Tibial nerve (tissue), 4 donors: Measurements from ENCODE around the gene RNF20. TPM values are rescaled to one million over a fixed set of nuclear protein-coding genes. Genes with fewer than 3 reads are reported as not detected.
"Not testable (repeated sequence)": the region's sequence is repeated elsewhere in the genome, so short reads cannot be mapped to it uniquely, and the experiment has no call there.

Experiments
- DNase-seq, 2 donors: peaks; one replicate each; pipeline ENCODE4 v3.0.0-alpha.2; 2019; ENCODE audit warnings: low spot score in 2 of 2
- H3K27ac ChIP-seq, 4 donors: fragments of 200-600 bp; sonication (generic) in 3 of 4; one replicate each; pipeline ENCODE4 v1.5.1; 2017 to 2019; ENCODE audit warnings: mild to moderate bottlenecking in 1 of 4
- H3K27me3 ChIP-seq, 2 donors: fragments of 200-600 bp; sonication (generic) in 1 of 2; one replicate each; pipeline versions ENCODE4 v1.5.1 to v1.6.0; 2017 to 2019
- H3K36me3 ChIP-seq, 3 donors: fragments of 200-600 bp; sonication (generic); one replicate each; pipeline ENCODE4 v1.5.1; 2018 to 2019
- H3K4me1 ChIP-seq, 4 donors: fragments of 200-600 bp; sonication (generic) in 3 of 4; one replicate each; pipeline ENCODE4 v1.5.1; 2017 to 2019
- H3K4me3 ChIP-seq, 4 donors: fragments of 200-600 bp; sonication (generic) in 3 of 4; one replicate each; pipeline ENCODE4 v1.5.1; 2017 to 2019; ENCODE audit warnings: mild to moderate bottlenecking in 1 of 4, moderate library complexity in 1 of 4
- H3K9me3 ChIP-seq, 4 donors: fragments of 200-600 bp; sonication (generic) in 3 of 4; one replicate each; pipeline ENCODE4 v1.5.1; 2017 to 2019
- CTCF ChIP-seq, 5 experiments: fragments of 200-600 bp in 3 of 5; fragments of 450-650 bp in 2 of 5; sonication (generic) in 3 of 5; IDR thresholded peaks; one replicate each; pipeline ENCODE4 v1.5.1; 2016 to 2019; ENCODE audit warnings: antibody characterized with exemption in 5 of 5, mild to moderate bottlenecking in 3 of 5, moderate library complexity in 2 of 5
- EP300 ChIP-seq, 2 donors: sonication (generic); formaldehyde crosslinking; IDR thresholded peaks; one replicate each; pipeline ENCODE4 v1.6.1; 2017; ENCODE audit warnings: antibody characterized with exemption in 2 of 2, mild to moderate bottlenecking in 1 of 2
- POLR2A ChIP-seq, 2 donors: fragments of 450-650 bp; IDR thresholded peaks; one replicate each; pipeline ENCODE4 v1.6.1; 2017; ENCODE audit warnings: antibody characterized with exemption in 2 of 2, mild to moderate bottlenecking in 2 of 2, moderate library complexity in 2 of 2
- WGBS, 2 donors: methylation state at CpG; one replicate each; pipeline ENCODE4 v1.1.5; 2018; 5-methylcytosine and 5-hydroxymethylcytosine counted together
- total RNA-seq, 4 donors: library from RNA; depleted of rRNA; stranded (reverse); fragments of >200 nt; gene quantifications; one replicate each; pipeline ENCODE4 v1.1.0, GENCODE V29; 2016

The RNF20 gene
- total RNA-seq, 4 donors from 2014 or later: 17.8 to 28.5 (median 23.8) TPM

- Histone ChIP-seq H3K36me3 (peaks cover 0 to 59% (median 4%) of the 10 kb centered on the region in 3 donors), H3K4me3 (no peak overlapping the region), H3K4me1 (peaks cover 0 to 52% (median 24%) of the 10 kb centered on the region in 4 donors), H3K27ac (no peak overlapping the region), H3K27me3 (no peaks in the 10 kb centered on the region), H3K9me3 (no peaks in the 10 kb centered on the region)
- TF ChIP-seq CTCF (IDR thresholded peaks at IDR 0.05) (no peak), POLR2A (IDR thresholded peaks at IDR 0.05) (no peak), EP300 (IDR thresholded peaks at IDR 0.05) (no peak)
- no peak for DNase-seq
These were observed 2.7 kb downstream of the RNF20 start for GRCh38 chr9:101536351-101536750.

- no peak overlapping the region for H3K4me3 ChIP-seq
- peaks cover 0 to 65% (median 4%) of the 10 kb centered on the region in 3 donors for H3K36me3 ChIP-seq
- WGBS, 2 donors: 86 to 88% methylated on average over 2 of the region's 2 CpGs
- peaks cover 0 to 52% (median 24%) of the 10 kb centered on the region in 4 donors for H3K4me1 ChIP-seq
- TF ChIP-seq POLR2A (IDR thresholded peaks at IDR 0.05): no peak
- no peak for TF ChIP-seq CTCF (IDR thresholded peaks at IDR 0.05)
- no peak for TF ChIP-seq EP300 (IDR thresholded peaks at IDR 0.05)
- no peaks in the 10 kb centered on the region for H3K9me3 ChIP-seq
- no peak overlapping the region for H3K27ac ChIP-seq
- H3K27me3 ChIP-seq: no peaks in the 10 kb centered on the region
- no peak for DNase-seq
These were observed 3.3 kb downstream of the RNF20 start for GRCh38 chr9:101536938-101537337.

- H3K4me3 ChIP-seq: no peak overlapping the region
- H3K9me3 ChIP-seq: no peaks in the 10 kb centered on the region
- H3K27ac ChIP-seq: no peak overlapping the region
- H3K36me3 ChIP-seq: peaks cover 0 to 96% (median 4%) of the 10 kb centered on the region in 3 donors
- H3K27me3 ChIP-seq: no peaks in the 10 kb centered on the region
- no peak for DNase-seq
- WGBS, 2 donors: 93 to 94% methylated on average over 8 of the region's 8 CpGs
- peaks cover 0 to 35% (median 14%) of the 10 kb centered on the region in 4 donors for H3K4me1 ChIP-seq
- TF ChIP-seq POLR2A (IDR thresholded peaks at IDR 0.05) (no peak), CTCF (IDR thresholded peaks at IDR 0.05) (no peak), EP300 (IDR thresholded peaks at IDR 0.05) (no peak)
These were observed 6.4 kb downstream of the RNF20 start for GRCh38 chr9:101540069-101540468.

- Histone ChIP-seq H3K4me1 (peaks cover 0 to 8% (median 0%) of the 10 kb centered on the region in 4 donors), H3K9me3 (no peaks in the 10 kb centered on the region), H3K27me3 (no peaks in the 10 kb centered on the region), H3K36me3 (peaks cover 4 to 99% (median 4%) of the 10 kb centered on the region in 3 donors), H3K27ac (no peak overlapping the region), H3K4me3 (no peak overlapping the region)
- no peak for TF ChIP-seq POLR2A (IDR thresholded peaks at IDR 0.05)
- no peak for TF ChIP-seq EP300 (IDR thresholded peaks at IDR 0.05)
- no peak for TF ChIP-seq CTCF (IDR thresholded peaks at IDR 0.05)
- DNase-seq: no peak
- WGBS, 2 donors: 95 to 97% methylated on average over 14 of the region's 14 CpGs
These were observed 9.6 kb downstream of the RNF20 start for GRCh38 chr9:101543098-101543735.

- not testable (repeated sequence) for H3K9me3 ChIP-seq, H3K27ac ChIP-seq, H3K27me3 ChIP-seq, H3K4me1 ChIP-seq, H3K4me3 ChIP-seq, DNase-seq
- WGBS, 2 donors: 81 to 83% methylated on average over 18 of the region's 18 CpGs
- H3K36me3 ChIP-seq: peaks cover 5 to 98% (median 14%) of the 10 kb centered on the region in 3 donors
These were observed 15.9 kb downstream of the RNF20 start for GRCh38 chr9:101549472-101550098.
